HepG2 (cell line): Measurements from ENCODE around the gene ARL11. TPM values are rescaled to one million over a fixed set of nuclear protein-coding genes. Genes with fewer than 3 reads are reported as not detected.

ENCODE experiments used
- CEBPB ChIP-seq: IDR thresholded peaks from 2 replicates; pipeline ENCODE4 v1.6.1; 2011; ENCODE audit warnings: low read depth, low read length, improper control_type of control experiment, borderline replicate concordance
- GABPA ChIP-seq, 2 experiments: IDR thresholded peaks; 2 replicates each; pipeline ENCODE4 v1.6.1; 2011 to 2016; ENCODE audit warnings: low read depth in 2 of 2, low read length in 1 of 2, missing biosample characterization in 1 of 2, missing genetic modification characterization in 1 of 2
- GPN1 ChIP-seq: sonication (generic); formaldehyde crosslinking; IDR thresholded peaks from 2 replicates; pipeline ENCODE4 v1.5.1; 2020; ENCODE audit warnings: missing genetic modification reagents, borderline replicate concordance
- HDAC1 ChIP-seq: sonication (generic); formaldehyde crosslinking; IDR thresholded peaks from 2 replicates; pipeline ENCODE4 v1.5.1; 2020; ENCODE audit warnings: mild to moderate bottlenecking, missing genetic modification reagents
- KDM5A ChIP-seq: fragments of 200-600 bp; sonication (generic); IDR thresholded peaks from 2 replicates; pipeline ENCODE4 v1.7.0; 2018; ENCODE audit warnings: antibody characterized with exemption, mild to moderate bottlenecking, low read length, borderline replicate concordance
- MTA1 ChIP-seq: sonication (generic); formaldehyde crosslinking; IDR thresholded peaks from 2 replicates; pipeline ENCODE4 v1.4.0; 2020; ENCODE audit warnings: missing genetic modification reagents, mild to moderate bottlenecking, borderline replicate concordance
- PHF8 ChIP-seq: sonication (generic); formaldehyde crosslinking; IDR thresholded peaks from 2 replicates; pipeline ENCODE4 v1.5.0; 2020; ENCODE audit warnings: missing genetic modification reagents
- POLR2AphosphoS5 ChIP-seq: IDR thresholded peaks from 2 replicates; pipeline ENCODE4 v1.6.1; 2012; ENCODE audit warnings: low read depth, low read length
- SP4 ChIP-seq: sonication (generic); formaldehyde crosslinking; IDR thresholded peaks from 2 replicates; pipeline ENCODE4 v1.8.1; 2023; ENCODE audit warnings: mild to moderate bottlenecking, missing genetic modification reagents
- ZNF101 ChIP-seq: sonication (generic); formaldehyde crosslinking; IDR thresholded peaks from 2 replicates; pipeline ENCODE4 v1.4.0; 2020; ENCODE audit warnings: mild to moderate bottlenecking, low read depth, missing genetic modification reagents, borderline replicate concordance
- ZNF235 ChIP-seq: sonication (generic); formaldehyde crosslinking; IDR thresholded peaks from 2 replicates; pipeline ENCODE4 v1.8.1; 2023; ENCODE audit warnings: mild to moderate bottlenecking, missing genetic modification reagents, borderline replicate concordance
- ZNF781 ChIP-seq: sonication (generic); formaldehyde crosslinking; IDR thresholded peaks from 2 replicates; pipeline ENCODE4 v1.5.1; 2020; ENCODE audit warnings: borderline replicate concordance, mild to moderate bottlenecking, missing genetic modification reagents; ENCODE audit errors: not compliant biosample characterization
- ZNF839 ChIP-seq: sonication (generic); formaldehyde crosslinking; IDR thresholded peaks from 2 replicates; pipeline ENCODE4 v1.4.0; 2020; ENCODE audit warnings: missing genetic modification reagents, mild to moderate bottlenecking, borderline replicate concordance
- ZSCAN21 ChIP-seq: sonication (generic); formaldehyde crosslinking; IDR thresholded peaks from 2 replicates; pipeline ENCODE4 v1.8.0; 2022; ENCODE audit warnings: mild to moderate bottlenecking, missing genetic modification reagents, moderate library complexity, borderline replicate concordance
- polyA plus RNA-seq, 8 experiments: library from polyadenylated mRNA; depleted of rRNA in 3 of 8; stranded (reverse) in 7 of 8; unstranded in 1 of 8; fragments of >200 nt; fragmentation: Illumina TruSeq in 4 of 8; extraction: Trizol in 4 of 8; gene quantifications; 2 replicates each; pipeline versions ENCODE4 v1.2.1 to v1.2.3, GENCODE V29; 2011 to 2016; ENCODE audit warnings: low read depth in 4 of 8, missing spikeins in 1 of 8, mixed read lengths in 1 of 8; ENCODE audit not compliant: insufficient read depth in 1 of 8
- total RNA-seq, 5 experiments: library from RNA; depleted of rRNA; stranded (reverse); fragments of >200 nt; fragmentation: Illumina TruSeq; extraction: Trizol; gene quantifications; 2 replicates each; pipeline ENCODE4 v1.2.3, GENCODE V29; 2016; ENCODE audit warnings: low read depth in 1 of 5
- TF ChIP-seq, protein P1 (sequence below): IDR thresholded peaks from 2 replicates; pipeline ENCODE4 v1.6.1; 2016
- TF ChIP-seq, protein P2 (sequence below): sonication (generic); formaldehyde crosslinking; IDR thresholded peaks from 2 replicates; pipeline ENCODE4 v1.4.0; 2020; ENCODE audit warnings: mild to moderate bottlenecking, missing genetic modification reagents
- TF ChIP-seq, protein P3 (sequence below): sonication (generic); formaldehyde crosslinking; IDR thresholded peaks from 2 replicates; pipeline ENCODE4 v1.4.0; 2020; ENCODE audit warnings: missing genetic modification reagents
- TF ChIP-seq, protein P4 (sequence below): sonication (generic); formaldehyde crosslinking; IDR thresholded peaks from 2 replicates; pipeline ENCODE4 v1.8.1; 2023; ENCODE audit warnings: mild to moderate bottlenecking, inconsistent platforms, moderate library complexity, missing genetic modification reagents, borderline replicate concordance
- TF ChIP-seq, protein P5 (sequence below): sonication (generic); formaldehyde crosslinking; IDR thresholded peaks from 2 replicates; pipeline ENCODE4 v1.4.0; 2020; ENCODE audit warnings: mild to moderate bottlenecking, missing genetic modification reagents
- TF ChIP-seq, protein P6 (sequence below): sonication (generic); formaldehyde crosslinking; conservative IDR thresholded peaks from 2 replicates; pipeline ENCODE4 v1.4.0; 2020; ENCODE audit warnings: missing genetic modification reagents

Gene ARL11
- total and polyA plus RNA-seq, 2 of the 13 experiments (the other 11 are each of a cell fraction or from before 2014, with no cell fraction given) = 0.04 to 0.22 TPM

DNA sequence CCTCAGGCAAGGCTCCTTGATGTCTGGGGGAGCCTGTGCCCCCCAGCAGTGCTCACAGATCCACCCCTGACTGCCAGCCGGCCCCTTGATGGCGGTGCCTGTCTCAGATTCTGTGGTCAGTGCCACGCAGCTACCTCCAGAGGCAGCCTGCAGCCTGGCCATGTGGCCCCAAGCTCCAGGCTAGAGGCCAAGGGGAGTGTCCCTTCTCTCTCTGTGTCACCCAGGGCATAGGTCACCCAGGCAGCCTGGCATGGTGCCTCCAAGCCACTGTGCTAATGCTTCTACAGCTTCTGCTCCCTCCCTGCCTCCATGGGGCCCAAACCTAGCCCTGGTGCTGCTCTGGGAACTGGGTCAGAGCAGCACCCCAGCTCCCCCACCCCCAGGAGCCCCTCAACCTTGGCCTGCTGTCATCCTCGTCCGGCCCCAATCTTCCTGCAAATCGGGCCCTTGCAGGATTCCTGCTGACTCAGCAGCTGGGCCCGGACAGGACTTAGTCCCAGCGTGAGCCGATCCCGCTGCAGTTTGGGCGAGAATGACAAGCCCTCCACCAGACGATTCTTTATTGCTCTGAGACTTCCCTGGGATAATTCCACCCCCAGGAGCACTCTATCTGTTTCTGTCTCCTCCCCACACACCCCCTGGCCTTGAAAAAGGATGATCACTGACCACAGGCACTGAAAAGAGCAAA, 2.8 kb upstream of the ARL11 start (continued):
- no peak for TF ChIP-seq SP4 (CRISPR knock-in tag)
- TF ChIP-seq, protein P1, sequence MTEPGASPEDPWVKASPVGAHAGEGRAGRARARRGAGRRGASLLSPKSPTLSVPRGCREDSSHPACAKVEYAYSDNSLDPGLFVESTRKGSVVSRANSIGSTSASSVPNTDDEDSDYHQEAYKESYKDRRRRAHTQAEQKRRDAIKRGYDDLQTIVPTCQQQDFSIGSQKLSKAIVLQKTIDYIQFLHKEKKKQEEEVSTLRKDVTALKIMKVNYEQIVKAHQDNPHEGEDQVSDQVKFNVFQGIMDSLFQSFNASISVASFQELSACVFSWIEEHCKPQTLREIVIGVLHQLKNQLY = no peak
- TF ChIP-seq, protein P2, sequence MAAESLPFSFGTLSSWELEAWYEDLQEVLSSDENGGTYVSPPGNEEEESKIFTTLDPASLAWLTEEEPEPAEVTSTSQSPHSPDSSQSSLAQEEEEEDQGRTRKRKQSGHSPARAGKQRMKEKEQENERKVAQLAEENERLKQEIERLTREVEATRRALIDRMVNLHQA = no peak
- TF ChIP-seq CEBPB = no peak
- no peak for TF ChIP-seq GPN1
- peak; percentile 58 for TF ChIP-seq PHF8
- peak; percentile 55 for TF ChIP-seq HDAC1 (CRISPR knock-in tag)
- TF ChIP-seq, protein P3, sequence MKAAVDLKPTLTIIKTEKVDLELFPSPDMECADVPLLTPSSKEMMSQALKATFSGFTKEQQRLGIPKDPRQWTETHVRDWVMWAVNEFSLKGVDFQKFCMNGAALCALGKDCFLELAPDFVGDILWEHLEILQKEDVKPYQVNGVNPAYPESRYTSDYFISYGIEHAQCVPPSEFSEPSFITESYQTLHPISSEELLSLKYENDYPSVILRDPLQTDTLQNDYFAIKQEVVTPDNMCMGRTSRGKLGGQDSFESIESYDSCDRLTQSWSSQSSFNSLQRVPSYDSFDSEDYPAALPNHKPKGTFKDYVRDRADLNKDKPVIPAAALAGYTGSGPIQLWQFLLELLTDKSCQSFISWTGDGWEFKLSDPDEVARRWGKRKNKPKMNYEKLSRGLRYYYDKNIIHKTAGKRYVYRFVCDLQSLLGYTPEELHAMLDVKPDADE (CRISPR knock-in tag) = no peak
- TF ChIP-seq, protein P4, sequence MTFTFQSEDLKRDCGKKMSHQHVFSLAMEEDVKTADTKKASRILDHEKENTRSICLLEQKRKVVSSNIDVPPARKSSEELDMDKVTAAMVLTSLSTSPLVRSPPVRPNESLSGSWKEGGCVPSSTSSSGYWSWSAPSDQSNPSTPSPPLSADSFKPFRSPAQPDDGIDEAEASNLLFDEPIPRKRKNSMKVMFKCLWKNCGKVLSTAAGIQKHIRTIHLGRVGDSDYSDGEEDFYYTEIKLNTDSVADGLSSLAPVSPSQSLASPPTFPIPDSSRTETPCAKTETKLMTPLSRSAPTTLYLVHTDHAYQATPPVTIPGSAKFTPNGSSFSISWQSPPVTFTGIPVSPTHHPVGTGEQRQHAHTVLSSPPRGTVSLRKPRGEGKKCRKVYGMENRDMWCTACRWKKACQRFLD (CRISPR knock-in tag) = no peak
- TF ChIP-seq ZNF235 (CRISPR knock-in tag) = no peak
- TF ChIP-seq, protein P5, sequence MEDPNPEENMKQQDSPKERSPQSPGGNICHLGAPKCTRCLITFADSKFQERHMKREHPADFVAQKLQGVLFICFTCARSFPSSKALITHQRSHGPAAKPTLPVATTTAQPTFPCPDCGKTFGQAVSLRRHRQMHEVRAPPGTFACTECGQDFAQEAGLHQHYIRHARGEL = no peak
- 0 out of 2 replicates have a peak, but pooled peaks have one; percentile 22 for TF ChIP-seq ZNF839
- no peak for TF ChIP-seq KDM5A
- TF ChIP-seq GABPA (IDR thresholded peaks at IDR 0.05; ENCODE audit: low read depth, low read length) = no peak
- TF ChIP-seq GABPA (CRISPR knock-in tag; IDR thresholded peaks at IDR 0.05; ENCODE audit: low read depth) = no peak
- TF ChIP-seq MTA1 (CRISPR knock-in tag) = peak; percentile 22; the same call in 1 of the 2 replicates
- peak; percentile 73 for TF ChIP-seq ZSCAN21
- no peak for TF ChIP-seq ZNF781 (CRISPR knock-in tag)
- TF ChIP-seq, protein P6, sequence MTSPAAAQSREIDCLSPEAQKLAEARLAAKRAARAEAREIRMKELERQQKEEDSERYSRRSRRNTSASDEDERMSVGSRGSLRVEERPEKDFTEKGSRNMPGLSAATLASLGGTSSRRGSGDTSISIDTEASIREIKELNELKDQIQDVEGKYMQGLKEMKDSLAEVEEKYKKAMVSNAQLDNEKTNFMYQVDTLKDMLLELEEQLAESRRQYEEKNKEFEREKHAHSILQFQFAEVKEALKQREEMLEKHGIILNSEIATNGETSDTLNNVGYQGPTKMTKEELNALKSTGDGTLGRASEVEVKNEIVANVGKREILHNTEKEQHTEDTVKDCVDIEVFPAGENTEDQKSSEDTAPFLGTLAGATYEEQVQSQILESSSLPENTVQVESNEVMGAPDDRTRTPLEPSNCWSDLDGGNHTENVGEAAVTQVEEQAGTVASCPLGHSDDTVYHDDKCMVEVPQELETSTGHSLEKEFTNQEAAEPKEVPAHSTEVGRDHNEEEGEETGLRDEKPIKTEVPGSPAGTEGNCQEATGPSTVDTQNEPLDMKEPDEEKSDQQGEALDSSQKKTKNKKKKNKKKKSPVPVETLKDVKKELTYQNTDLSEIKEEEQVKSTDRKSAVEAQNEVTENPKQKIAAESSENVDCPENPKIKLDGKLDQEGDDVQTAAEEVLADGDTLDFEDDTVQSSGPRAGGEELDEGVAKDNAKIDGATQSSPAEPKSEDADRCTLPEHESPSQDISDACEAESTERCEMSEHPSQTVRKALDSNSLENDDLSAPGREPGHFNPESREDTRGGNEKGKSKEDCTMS (CRISPR knock-in tag) = no peak
- no peak for TF ChIP-seq ZNF101
- peak; percentile 38; the same call in 1 of the 2 replicates for TF ChIP-seq POLR2AphosphoS5
